C4-2B (cell line): ENCODE results near the gene ZNRF1.
"Not testable (repeated sequence)": the region's sequence is repeated elsewhere in the genome, so short reads cannot be mapped to it uniquely, and the experiment has no call there.

Experiments
- ZFX ChIP-seq: fragments of 450-650 bp; IDR thresholded peaks from 2 replicates; pipeline ENCODE4 v1.6.1; 2017
- TF ChIP-seq, protein P1 (sequence below): fragments of 450-650 bp; conservative IDR thresholded peaks from 2 replicates; pipeline ENCODE4 v1.5.1; 2017; ENCODE audit warnings: mild to moderate bottlenecking

DNA sequence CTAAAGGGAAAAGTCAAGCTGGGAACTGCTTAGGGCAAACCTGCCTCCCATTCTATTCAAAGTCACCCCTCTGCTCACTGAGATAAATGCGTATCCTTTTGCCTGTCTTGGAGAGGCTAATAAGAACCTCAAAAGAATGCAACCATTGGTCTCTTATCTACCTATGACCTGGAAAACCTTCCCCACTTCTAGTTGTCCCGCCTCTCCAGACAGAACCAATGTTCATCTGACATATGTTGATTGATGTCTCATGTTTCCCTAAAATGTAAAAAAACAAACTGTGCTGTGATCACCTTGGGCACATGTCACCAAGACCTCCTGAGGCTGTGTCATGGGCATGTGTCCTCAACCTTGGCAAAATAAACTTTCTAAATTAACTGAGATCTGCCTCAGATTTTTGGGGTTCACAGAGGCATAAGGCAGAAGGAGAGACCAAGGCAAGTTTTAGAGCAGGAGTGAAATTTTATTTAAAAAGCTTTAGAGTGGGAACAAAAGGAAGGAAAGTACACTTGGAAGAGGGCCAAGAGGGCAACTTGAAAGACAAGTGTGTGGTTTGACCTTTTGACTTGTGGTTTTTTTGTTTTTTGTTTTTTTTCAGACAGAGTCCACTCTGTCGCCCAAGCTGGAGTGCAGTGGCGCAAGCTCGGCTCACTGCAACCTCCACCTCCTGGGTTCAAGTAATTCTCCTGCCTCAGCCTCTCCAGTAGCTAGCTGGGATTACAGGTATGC lies 130.8 kb downstream of the ZNRF1 start:
- TF ChIP-seq, protein P1, sequence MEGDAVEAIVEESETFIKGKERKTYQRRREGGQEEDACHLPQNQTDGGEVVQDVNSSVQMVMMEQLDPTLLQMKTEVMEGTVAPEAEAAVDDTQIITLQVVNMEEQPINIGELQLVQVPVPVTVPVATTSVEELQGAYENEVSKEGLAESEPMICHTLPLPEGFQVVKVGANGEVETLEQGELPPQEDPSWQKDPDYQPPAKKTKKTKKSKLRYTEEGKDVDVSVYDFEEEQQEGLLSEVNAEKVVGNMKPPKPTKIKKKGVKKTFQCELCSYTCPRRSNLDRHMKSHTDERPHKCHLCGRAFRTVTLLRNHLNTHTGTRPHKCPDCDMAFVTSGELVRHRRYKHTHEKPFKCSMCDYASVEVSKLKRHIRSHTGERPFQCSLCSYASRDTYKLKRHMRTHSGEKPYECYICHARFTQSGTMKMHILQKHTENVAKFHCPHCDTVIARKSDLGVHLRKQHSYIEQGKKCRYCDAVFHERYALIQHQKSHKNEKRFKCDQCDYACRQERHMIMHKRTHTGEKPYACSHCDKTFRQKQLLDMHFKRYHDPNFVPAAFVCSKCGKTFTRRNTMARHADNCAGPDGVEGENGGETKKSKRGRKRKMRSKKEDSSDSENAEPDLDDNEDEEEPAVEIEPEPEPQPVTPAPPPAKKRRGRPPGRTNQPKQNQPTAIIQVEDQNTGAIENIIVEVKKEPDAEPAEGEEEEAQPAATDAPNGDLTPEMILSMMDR: not testable (repeated sequence)
- not testable (repeated sequence) for TF ChIP-seq ZFX
